Mesenteric fat pad (tissue), 1 donor: ENCODE data around the gene GPR33. TPM values are rescaled to one million over a fixed set of nuclear protein-coding genes. Genes with fewer than 3 reads are reported as not detected.
"Not testable (repeated sequence)": the region's sequence is repeated elsewhere in the genome, so short reads cannot be mapped to it uniquely, and the experiment has no call there.

Experiments used
- DNase-seq: peaks from one replicate; pipeline ENCODE4 v3.0.0-alpha.2; 2020; ENCODE audit warnings: low spot score
- long read RNA-seq: library from polyadenylated mRNA; unstranded; transcript quantifications from one replicate; pipeline ENCODE4 v2.0.0, GENCODE V29; 2020
- total RNA-seq: library from RNA; stranded (reverse); fragmentation: NEBNext Ultra II Directional; extraction: Animal tissue kit (Norgen Biotek cat#: 25700); gene quantifications from one replicate; pipeline ENCODE4 v1.2.1, GENCODE V29; 2021
- donor health status: DM: yes; HTN: yes; CAD: no.

The GPR33 gene
- total RNA-seq, result not detected
- long read RNA-seq, result 0 reads

- DNase-seq, result no peak
Measured at GRCh38 chr14:31487886-31488285, at the start of gene GPR33. TSS of gene GPR33 (minus strand) at chr14:31488039. CDS start at chr14:31483965, 4,074 bp downstream.

DNA sequence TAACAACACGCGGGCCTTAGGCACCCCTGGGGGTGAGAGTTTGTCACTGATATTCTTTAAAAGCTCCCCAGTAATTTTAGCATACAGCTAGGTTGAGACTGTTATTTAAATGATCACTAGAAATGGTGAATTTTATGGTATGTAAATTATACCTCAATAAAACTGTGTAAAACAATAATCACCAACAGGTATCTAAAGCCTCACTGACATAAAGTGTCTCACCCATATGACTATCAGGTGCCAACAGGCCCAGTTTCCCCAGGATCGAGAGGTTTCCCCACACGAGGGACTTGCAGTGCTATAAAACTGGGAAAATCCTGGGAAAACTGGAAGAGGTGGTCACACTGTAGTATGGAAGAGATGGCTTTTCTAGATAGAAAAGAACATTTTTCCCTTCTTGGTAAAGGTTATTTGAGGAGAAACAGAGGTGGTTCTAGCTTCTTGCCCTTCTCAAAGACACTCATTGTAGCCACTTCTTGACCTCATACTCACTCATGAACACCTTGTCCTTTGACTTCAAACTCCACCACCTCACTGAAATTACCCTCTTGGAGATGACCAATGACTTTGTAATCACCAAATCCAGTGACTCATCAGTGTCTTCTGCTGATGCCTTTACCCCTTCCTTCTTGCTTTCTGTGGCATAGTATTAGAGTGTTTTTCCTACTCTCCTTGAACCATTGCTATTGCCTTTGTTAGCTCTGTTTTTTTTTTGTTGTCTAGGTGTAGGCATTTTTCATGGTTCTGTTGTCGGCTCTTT, 48.5 kb upstream of the GPR33 start:
- DNase-seq, result no peak

GRCh38 chr14:31530136-31530535, 42.3 kb upstream of the GPR33 start:
- DNase-seq, result no peak

DNA sequence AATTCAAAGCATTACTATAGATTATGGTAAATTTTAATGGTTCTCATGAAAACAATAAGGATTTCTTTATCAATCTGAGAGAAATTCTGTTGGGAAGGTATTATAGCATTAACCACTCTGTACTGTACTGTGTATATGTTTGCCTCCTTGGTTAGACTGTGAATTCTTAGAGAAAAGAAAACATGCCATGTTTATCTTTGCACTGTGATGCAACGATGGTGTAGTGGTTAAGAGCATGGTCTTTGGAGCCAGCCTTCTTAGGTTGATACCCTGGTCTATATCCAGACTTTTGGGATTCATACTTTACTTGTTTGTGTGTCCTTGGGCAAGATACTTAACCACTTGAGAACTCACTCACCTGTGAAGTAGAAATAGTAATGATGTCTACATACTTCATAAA, 41.2 kb upstream of the GPR33 start:
- DNase-seq, result no peak

DNA sequence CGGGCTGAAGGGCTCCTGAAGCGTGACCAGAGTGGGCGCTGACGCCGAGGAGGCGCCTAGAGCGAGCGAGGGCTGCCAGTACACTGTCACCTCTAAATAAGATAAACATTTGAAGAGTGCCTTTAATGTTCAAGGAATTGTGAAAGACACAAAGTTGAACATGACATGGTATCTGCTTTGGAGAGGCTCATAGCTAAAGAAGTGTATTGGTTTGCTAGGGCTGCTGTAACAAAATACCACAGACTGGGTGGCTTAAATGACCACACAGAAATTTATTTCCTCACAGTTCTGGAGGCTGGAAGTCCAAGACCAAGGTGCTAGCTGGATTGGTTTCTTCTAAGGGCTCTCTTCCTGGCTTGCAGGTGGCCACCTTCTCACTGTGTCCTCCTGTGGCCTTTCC, 39.7 kb upstream of the GPR33 start:
- DNase-seq, result no peak

GRCh38 chr14:31527087-31527486, 39.2 kb upstream of the GPR33 start:
- DNase-seq, result no peak

DNA sequence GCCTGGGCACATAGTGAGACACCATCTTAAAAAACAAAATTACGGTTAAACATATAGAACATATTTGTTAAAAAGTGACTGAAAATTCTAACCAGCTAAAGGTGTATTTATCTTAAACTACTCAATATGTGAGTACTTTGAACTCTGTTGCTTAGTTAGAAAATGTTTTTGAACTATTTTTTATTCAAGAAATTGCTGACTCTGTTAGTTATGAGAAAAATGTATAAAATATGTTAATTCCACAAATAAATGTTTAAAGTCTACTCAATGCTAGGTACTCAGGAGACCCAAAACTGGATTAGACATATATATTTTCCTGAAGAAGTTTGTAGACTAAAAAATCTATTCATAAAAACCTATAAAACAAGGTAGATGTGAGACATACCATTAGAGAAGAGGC, 23.0 kb upstream of the GPR33 start:
- no peak for DNase-seq

DNA sequence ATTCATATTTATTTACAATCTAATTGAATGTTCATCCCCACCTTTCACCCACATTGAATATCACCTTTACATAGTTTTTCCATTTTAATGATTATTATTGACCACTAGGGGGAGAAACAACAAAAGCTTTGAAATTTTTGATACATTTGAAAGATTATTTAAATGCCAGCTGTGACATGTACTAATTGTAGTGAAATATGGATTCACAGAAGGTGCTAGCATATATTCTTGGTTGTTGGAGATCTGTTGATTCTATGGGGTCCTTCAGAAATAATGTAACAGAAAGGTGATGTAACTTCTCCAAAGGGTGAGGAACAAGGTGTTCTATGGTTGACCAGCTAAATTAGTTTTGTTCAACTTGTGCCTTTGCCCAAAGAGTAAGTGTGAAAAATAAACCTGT, 22.4 kb upstream of the GPR33 start:
- no peak for DNase-seq

DNA sequence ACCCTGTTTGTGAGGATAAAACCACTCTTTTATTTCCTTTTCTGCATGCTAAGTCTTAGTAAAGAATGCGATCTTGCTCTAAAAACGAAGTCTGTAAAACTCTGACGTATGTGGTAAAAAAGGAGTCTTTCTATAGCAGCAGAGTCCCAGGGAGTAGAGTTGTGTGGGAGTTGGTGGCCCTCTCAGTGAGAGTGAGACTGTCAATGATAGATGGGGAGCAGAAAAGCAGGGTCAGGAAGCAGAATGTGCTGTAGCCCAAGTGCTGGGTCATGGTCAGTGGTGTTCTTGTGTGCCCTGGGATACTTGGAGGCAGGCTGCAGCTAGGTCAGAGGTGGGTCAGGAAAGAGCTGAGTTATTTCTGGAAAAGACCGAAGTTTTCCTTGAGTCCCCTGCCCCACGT, 20.3 kb upstream of the GPR33 start:
- no peak for DNase-seq

DNA sequence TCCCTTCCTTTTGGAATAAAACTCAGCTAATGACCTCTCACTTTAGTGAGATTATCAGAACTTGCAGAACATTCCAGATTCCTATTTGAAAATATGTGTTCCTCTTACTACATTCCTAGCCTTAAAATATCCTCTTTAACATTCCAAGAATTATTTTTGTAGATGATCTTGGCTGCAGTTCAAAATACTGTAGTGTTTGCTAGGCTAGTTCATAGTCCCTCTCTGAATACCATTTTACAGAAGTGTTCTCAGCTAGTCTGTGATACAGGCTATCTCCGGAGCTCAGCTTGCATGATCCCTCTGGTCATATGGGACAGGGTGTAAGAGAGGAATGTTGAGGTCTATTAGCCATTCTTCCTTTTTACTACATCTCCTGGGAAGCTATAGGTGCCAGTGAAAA, 17.6 kb upstream of the GPR33 start:
- DNase-seq, result no peak

DNA sequence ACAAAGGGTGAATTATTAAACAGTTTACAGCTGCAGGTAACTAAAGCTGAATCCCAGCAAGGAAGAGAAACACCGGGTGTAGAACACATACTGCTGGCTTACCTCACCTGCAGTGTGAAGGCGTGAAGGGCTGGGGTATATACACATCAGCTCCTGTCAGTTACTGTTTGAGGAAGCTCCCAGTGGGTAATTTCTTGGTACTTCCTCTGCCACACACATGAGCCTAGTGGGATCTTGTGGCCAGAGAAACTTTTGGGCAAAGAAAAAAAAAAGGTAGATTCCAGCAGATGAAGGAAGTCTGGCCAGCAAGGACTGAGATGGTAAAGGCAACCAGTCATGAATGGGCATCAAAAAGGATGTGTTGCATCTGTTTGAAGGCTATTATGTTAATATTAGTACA, 14.0 kb upstream of the GPR33 start:
- no peak for DNase-seq

DNA sequence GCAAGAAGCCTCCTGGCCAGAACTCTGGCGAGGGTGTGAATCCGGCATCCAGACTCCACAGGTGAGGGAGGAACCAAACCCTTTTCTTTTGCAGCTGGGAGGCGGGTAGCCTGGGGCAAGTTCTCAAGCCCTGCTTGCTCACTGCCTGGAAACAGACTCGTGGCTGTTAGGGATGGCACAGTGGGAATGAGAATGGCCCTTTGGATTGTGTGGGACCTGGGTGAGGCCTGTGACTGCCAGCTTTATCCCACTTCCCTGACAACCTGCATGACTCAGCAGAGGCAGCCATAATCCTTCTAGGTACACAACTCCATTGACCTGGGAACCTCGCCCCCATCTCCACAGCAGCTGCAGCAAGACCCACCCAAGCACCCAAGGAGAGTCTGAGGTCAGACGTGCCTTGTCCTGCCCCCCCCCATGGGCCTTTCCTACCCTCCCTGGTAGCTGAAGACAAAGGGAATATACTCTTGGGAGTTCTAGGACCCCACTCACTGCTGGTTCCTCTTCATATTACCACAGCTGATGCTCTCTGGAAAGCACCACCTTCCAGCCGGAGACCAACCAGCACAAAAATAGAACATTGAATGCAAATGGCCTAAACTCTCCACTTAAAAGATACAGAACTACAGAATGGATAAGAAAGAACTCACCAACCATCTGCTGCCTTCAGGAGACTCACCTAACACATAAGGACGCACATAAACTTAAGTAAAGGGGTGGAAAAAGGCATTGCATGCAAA, 5.1 kb upstream of the GPR33 start:
- no peak for DNase-seq

DNA sequence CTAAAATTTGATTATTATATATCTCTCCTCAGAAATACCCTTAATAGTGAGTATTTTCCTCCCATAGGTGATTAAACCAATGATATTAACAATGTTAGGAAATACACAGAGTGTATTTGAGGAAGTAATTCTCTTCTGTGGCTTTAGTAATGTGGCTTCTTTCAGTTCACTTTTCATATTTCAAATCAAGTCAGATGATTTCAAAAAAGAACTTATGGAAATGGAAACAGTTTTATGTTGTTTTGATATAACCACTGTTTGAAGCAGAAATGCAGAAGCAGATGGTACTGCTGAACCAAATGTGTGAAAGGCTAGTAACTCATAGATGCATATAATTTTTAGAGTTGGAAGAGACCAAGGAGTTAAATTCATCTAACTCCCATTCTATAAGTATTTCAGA, 1.9 kb upstream of the GPR33 start:
- no peak for DNase-seq

DNA sequence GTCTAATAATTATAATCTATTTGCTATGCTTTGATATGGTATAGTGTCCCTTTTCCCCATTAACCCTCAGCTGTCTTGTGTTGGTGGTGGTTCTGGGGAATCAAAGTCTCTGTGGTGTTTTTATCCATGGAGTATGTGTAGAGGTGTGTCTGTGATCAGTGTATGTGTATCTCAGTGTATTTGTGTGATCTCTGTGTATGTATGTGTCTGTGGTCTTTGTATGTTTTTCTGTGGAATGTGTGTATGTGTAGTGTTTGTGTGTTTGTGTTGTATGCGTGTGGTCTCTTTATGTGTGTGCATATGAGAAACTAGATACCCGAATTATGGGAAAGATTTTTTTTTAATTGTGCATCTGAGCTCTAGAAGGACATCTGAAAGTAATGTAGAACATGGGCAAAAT, 1.1 kb downstream of the GPR33 start:
- no peak for DNase-seq

DNA sequence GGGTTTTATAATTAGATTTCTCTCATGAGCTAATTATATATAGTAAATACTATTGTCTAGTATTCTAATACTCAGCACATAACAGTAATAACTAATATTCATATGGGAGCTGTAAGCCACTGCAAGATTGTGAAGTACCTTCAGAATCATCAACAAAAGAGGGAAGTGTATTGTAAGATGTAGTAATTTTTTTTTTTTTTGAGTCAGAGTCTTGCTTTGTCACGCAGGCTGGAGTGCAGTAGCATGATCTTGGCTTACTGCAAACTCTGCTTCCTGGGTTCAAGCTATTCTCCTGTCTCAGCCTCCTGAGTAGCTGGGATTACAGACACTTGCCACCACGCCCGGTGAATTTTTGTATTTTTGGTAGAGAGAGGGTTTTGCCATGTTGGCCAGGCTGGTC, 3.1 kb downstream of the GPR33 start:
- no peak for DNase-seq

DNA sequence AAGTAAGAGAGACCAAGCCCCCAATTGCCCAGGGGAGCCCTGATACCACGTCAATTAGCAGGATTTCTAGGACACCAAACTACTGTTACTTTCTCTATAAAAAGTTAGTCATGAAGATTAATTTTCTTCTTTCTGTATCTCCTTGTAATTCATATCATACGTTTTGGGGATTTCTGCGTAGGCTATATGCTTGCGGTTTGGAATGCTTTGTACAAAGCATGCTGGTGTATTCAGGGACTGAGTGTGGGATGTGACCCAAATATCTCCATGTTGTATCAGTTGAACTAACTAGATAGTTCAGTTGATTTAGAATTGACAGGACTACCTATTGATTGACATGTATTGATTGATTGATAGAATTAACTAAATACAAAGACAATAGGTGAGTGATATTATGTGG, 7.7 kb downstream of the GPR33 start:
- no peak for DNase-seq

- no peak for DNase-seq
Measured at GRCh38 chr14:31479027-31479426, 8.8 kb downstream of the GPR33 start.

- no peak for DNase-seq
Measured at GRCh38 chr14:31477248-31477647, 10.6 kb downstream of the GPR33 start.

- no peak for DNase-seq
Measured at GRCh38 chr14:31476131-31476866, 11.5 kb downstream of the GPR33 start.

- no peak for DNase-seq
Measured at GRCh38 chr14:31466554-31466953, 21.3 kb downstream of the GPR33 start.

- no peak for DNase-seq
Measured at GRCh38 chr14:31465111-31465510, 22.7 kb downstream of the GPR33 start.

GRCh38 chr14:31462450-31462849, 25.4 kb downstream of the GPR33 start:
- not testable (repeated sequence) for DNase-seq
